RWPE1 (cell line): Measurements from ENCODE around the gene GPA33.
"Not testable (repeated sequence)": the region's sequence is repeated elsewhere in the genome, so short reads cannot be mapped to it uniquely, and the experiment has no call there.

Experiments
- CTCF ChIA-PET: fragments of 350-600 bp; sonication (Branson Sonifier 250); formaldehyde crosslinking; extraction: SDS; loops from one replicate; lab custom pipeline; 2021; lab: Yijun Ruan, JAX
- POLR2A ChIA-PET: fragments of 400-600 bp; formaldehyde crosslinking; extraction: SDS; loops from one replicate; lab custom pipeline; 2020; ENCODE audit warnings: antibody characterized with exemption; ENCODE audit not compliant: low non-redundant PET; lab: Yijun Ruan, JAX
- DNase-seq: peaks from one replicate; pipeline ENCODE4 v3.0.0; 2012; ENCODE audit warnings: low spot score
- H3K27ac ChIP-seq: fragments of 450-650 bp; 2 replicates; pipeline ENCODE4 v1.5.1; 2017
- CTCF ChIP-seq: fragments of 450-650 bp; conservative IDR thresholded peaks from 2 replicates; pipeline ENCODE4 v1.5.1; 2017; ENCODE audit warnings: low read depth, mild to moderate bottlenecking

GPA33 gene

GRCh38 chr1:167051907-167052306, 38.3 kb downstream of the GPA33 start:
- H3K27ac ChIP-seq: no peak overlapping the region
- TF ChIP-seq CTCF: no peak
- no peak for DNase-seq
- ChIA-PET POLR2A (no interaction called here), CTCF (no interaction called here)

GRCh38 chr1:167043752-167044488, 46.3 kb downstream of the GPA33 start:
- peak; percentile 56 for DNase-seq
- ChIA-PET CTCF (interaction anchor here (0.6 to 1.2 kb wide), 3 partner anchors 10 to 499 kb away, joined by 3 to 5 read pairs (median 3); no protein-coding TSS in a partner anchor), POLR2A (no interaction called here)
- H3K27ac ChIP-seq: no peak overlapping the region
- TF ChIP-seq CTCF: no peak

- no peak overlapping the region for H3K27ac ChIP-seq
- CTCF ChIA-PET: no interaction called here
- DNase-seq: no peak
- TF ChIP-seq CTCF: no peak
- POLR2A ChIA-PET: no interaction called here
Observed at GRCh38 chr1:167033646-167034045, 56.5 kb downstream of the GPA33 start.

GRCh38 chr1:167029553-167029952, 60.6 kb downstream of the GPA33 start:
- CTCF ChIA-PET, POLR2A ChIA-PET, H3K27ac ChIP-seq, DNase-seq: not testable (repeated sequence)

- ChIA-PET POLR2A (no interaction called here), CTCF (no interaction called here)
- no peak for DNase-seq
- no peak overlapping the region for H3K27ac ChIP-seq
- TF ChIP-seq CTCF: no peak
Observed at GRCh38 chr1:167022384-167022783, 67.8 kb downstream of the GPA33 start.

- TF ChIP-seq CTCF: no peak
- no peak overlapping the region for H3K27ac ChIP-seq
- POLR2A ChIA-PET: no interaction called here
- CTCF ChIA-PET: no interaction called here
- no peak for DNase-seq
Observed at GRCh38 chr1:167016100-167016750, 74.0 kb downstream of the GPA33 start.
